GF-D8 (cell line): ENCODE results near the gene RHOT1.
A peak's percentile ranks its signal among the peaks of the same experiment; 100 is the strongest.
"Not testable (repeated sequence)": the region's sequence is repeated elsewhere in the genome, so short reads cannot be mapped to it uniquely, and the experiment has no call there.

ENCODE experiments used
- DNase-seq: peaks from one replicate; lab custom pipeline; 2025; lab: John Stamatoyannopoulos, UW

Gene RHOT1

GRCh38 chr17:32142038-32142856 is at the start of gene RHOT1:
Gene RHOT1 (plus strand): TSS chr17:32142502. CDS start chr17:32142693, 191 bp downstream.
- peak; percentile 18 for DNase-seq

- no peak for DNase-seq
Measured at GRCh38 chr17:32099686-32100085, 42.6 kb upstream of the RHOT1 start.

- not testable (repeated sequence) for DNase-seq
Measured at GRCh38 chr17:32100323-32100722, 42.0 kb upstream of the RHOT1 start.

GRCh38 chr17:32100971-32101631 is 41.2 kb upstream of the RHOT1 start:
- no peak for DNase-seq

- no peak for DNase-seq
Measured at GRCh38 chr17:32102172-32102571, 40.1 kb upstream of the RHOT1 start.

GRCh38 chr17:32102646-32103186 is 39.6 kb upstream of the RHOT1 start:
- no peak for DNase-seq

- no peak for DNase-seq
Measured at GRCh38 chr17:32103476-32104113, 38.7 kb upstream of the RHOT1 start.

- DNase-seq = peak; percentile 5
Measured at GRCh38 chr17:32104158-32104557, 38.1 kb upstream of the RHOT1 start.

- DNase-seq = not testable (repeated sequence)
Measured at GRCh38 chr17:32106471-32106981, 35.8 kb upstream of the RHOT1 start.

GRCh38 chr17:32107194-32107593 is 35.1 kb upstream of the RHOT1 start:
- not testable (repeated sequence) for DNase-seq

GRCh38 chr17:32110596-32110995 is 31.7 kb upstream of the RHOT1 start:
- DNase-seq = no peak

GRCh38 chr17:32111141-32111771 is 31.0 kb upstream of the RHOT1 start:
- no peak for DNase-seq

- DNase-seq = no peak
Measured at GRCh38 chr17:32112416-32112815, 29.9 kb upstream of the RHOT1 start.

GRCh38 chr17:32114536-32114935 is 27.8 kb upstream of the RHOT1 start:
- DNase-seq = no peak

- DNase-seq = not testable (repeated sequence)
Measured at GRCh38 chr17:32115546-32115945, 26.8 kb upstream of the RHOT1 start.

- no peak for DNase-seq
Measured at GRCh38 chr17:32116937-32117336, 25.4 kb upstream of the RHOT1 start.

- no peak for DNase-seq
Measured at GRCh38 chr17:32117399-32117798, 24.9 kb upstream of the RHOT1 start.

- DNase-seq = not testable (repeated sequence)
Measured at GRCh38 chr17:32118088-32118487, 24.2 kb upstream of the RHOT1 start.

GRCh38 chr17:32118835-32119234 is 23.5 kb upstream of the RHOT1 start:
- DNase-seq = no peak

GRCh38 chr17:32120141-32120540 is 22.2 kb upstream of the RHOT1 start:
- DNase-seq = no peak

- no peak for DNase-seq
Measured at GRCh38 chr17:32120716-32121115, 21.6 kb upstream of the RHOT1 start.

- DNase-seq = no peak
Measured at GRCh38 chr17:32123782-32124181, 18.5 kb upstream of the RHOT1 start.
